ENCODE measurements around the gene F13B.
"Not testable (repeated sequence)": the region's sequence is repeated elsewhere in the genome, so short reads cannot be mapped to it uniquely, and the experiment has no call there.

Gene F13B

DNA sequence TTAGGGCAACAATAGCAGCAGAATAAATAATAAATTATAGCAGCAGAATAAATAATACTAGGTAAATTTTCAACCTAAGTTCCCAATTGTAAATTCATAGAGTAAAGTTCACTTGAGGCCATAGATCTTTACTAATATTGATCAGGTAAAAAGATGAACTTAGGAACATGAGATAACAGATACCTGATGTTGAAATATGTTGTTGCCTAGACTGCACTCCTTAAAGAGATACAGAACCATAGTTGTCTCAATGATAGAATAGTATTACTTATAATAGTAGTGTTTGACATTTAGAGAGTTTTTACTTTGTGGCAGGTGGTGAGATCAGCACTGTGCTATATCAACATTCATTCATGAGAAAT is 378 bp upstream of the F13B start:
- Mint-ChIP-seq H3K9me3 (peaks cover 8% of the 10 kb centered on the region), H3K27me3 (peaks cover 4% of the 10 kb centered on the region), H3K4me3 (no peak overlapping the region), H3K36me3 (peaks cover 3% of the 10 kb centered on the region), H3K4me1 (no peaks in the 10 kb centered on the region), H3K27ac (no peak overlapping the region)

DNA sequence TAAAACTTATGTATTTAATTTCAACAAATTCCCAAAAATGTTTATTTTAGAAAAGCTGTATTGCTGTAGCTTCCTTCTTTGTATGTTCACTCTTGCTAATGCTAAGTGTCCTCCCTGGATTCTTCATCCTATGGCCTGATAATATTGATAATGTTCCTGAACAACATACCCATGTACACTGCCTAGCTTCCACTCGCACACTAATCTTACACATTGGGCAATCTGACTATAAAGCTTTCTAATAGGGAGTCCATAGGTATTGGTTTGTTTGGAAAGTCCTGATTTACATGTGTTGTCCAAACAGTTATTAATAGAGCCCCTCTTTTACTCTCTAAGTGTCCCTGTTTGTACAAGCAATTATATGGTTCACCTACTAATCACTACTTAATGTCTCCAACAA is 783 bp downstream of the F13B start:
- H3K36me3 Mint-ChIP-seq = peaks cover 3% of the 10 kb centered on the region
- H3K9me3 Mint-ChIP-seq = peaks cover 6% of the 10 kb centered on the region
- no peak overlapping the region for H3K4me3 Mint-ChIP-seq
- no peak overlapping the region for H3K27ac Mint-ChIP-seq
- H3K27me3 Mint-ChIP-seq = peaks cover 6% of the 10 kb centered on the region
- H3K4me1 Mint-ChIP-seq = no peaks in the 10 kb centered on the region

GRCh38 chr1:197065559-197065958 is 1.5 kb downstream of the F13B start:
- peaks cover 6% of the 10 kb centered on the region for H3K27me3 Mint-ChIP-seq
- no peaks in the 10 kb centered on the region for H3K4me1 Mint-ChIP-seq
- H3K27ac Mint-ChIP-seq = no peak overlapping the region
- H3K9me3 Mint-ChIP-seq = peaks cover 6% of the 10 kb centered on the region
- no peak overlapping the region for H3K4me3 Mint-ChIP-seq
- peaks cover 3% of the 10 kb centered on the region for H3K36me3 Mint-ChIP-seq

DNA sequence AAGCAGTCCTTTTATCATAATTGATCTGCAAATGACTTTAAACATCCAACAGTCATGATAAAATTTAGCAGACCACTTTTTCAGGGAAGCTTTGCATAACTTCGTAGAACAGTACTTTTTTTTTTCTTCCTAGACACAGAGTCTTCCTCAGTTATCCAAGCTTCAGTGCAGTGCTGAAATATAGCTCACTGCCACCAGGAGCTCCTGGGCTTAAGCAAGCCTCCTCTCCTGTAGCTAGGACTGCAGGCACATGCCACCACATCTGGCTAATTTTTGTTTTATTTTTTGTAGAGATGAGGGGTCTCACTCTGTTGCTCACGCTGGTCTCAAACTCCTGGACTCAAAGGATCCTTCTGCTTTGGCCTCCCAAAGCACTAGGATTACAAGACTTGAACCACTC is 3.8 kb downstream of the F13B start:
- no peak overlapping the region for H3K4me3 Mint-ChIP-seq
- no peaks in the 10 kb centered on the region for H3K4me1 Mint-ChIP-seq
- no peaks in the 10 kb centered on the region for H3K36me3 Mint-ChIP-seq
- H3K27ac Mint-ChIP-seq = no peak overlapping the region
- no peaks in the 10 kb centered on the region for H3K9me3 Mint-ChIP-seq
- H3K27me3 Mint-ChIP-seq = peaks cover 6% of the 10 kb centered on the region

DNA sequence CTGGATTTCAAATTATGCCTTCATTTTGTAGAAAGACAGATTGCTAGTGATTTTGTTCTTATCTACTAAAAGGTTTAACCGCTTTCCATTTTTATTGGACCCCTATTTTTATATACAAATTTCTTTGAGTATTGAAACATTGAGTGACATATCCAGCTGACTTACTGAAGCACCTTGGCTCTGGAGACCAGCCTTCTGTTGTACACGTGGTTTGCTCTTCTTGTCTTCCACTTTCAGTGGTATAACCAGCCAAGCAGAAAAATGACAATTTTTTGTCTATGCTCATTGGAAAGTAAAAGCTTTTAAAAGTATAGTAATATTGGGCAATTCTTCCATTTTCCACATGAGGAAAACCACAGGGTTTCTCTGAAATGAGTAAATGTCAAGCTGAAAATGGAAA is 4.4 kb downstream of the F13B start:
- Mint-ChIP-seq H3K4me3 (no peak overlapping the region), H3K9me3 (no peaks in the 10 kb centered on the region), H3K36me3 (no peaks in the 10 kb centered on the region), H3K4me1 (no peaks in the 10 kb centered on the region), H3K27me3 (peaks cover 6% of the 10 kb centered on the region), H3K27ac (no peak overlapping the region)

- Mint-ChIP-seq H3K27me3 (peaks cover 8% of the 10 kb centered on the region), H3K4me3 (no peak overlapping the region), H3K36me3 (no peaks in the 10 kb centered on the region)
Observed at GRCh38 chr1:197049100-197049499, 18.0 kb downstream of the F13B start.

DNA sequence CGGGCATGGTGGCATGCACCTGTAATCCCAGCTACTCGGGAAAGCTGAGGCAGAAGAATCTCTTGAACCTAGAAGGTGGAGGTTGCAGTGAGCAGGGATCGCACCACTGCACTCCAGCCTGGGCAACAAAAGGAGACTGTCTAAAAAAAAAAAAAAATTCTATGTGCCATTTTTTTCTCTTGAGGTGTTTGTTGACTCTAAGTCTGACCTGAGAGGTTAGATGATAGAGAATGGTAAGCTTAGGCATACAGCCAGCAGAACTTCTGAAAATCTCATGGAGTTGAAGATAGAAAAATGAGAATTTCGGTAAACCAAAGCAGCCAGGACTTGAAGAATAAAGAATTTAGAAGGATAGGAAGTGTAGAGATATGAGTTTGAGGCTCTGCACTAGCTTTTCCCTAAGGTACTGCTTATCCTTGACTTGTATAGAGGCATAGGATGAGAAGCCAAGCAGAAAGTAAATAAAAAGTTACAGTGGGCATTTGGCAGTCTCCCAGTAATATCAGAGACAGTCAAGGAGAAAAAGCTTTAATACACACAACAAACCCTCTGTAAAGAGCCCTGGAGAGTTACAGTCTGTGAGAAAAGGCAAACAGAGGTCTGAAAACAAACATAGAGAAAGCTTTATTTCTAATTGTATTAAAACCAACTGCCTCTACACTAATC is 24.3 kb downstream of the F13B start:
- Mint-ChIP-seq H3K4me3 (no peak overlapping the region), H3K27ac (no peak overlapping the region), H3K4me1 (no peaks in the 10 kb centered on the region), H3K27me3 (peaks cover 13% of the 10 kb centered on the region), H3K9me3 (no peaks in the 10 kb centered on the region), H3K36me3 (no peaks in the 10 kb centered on the region)

More at GRCh38 chr1:197049100-197049499, 18.0 kb downstream of the F13B start:
- Mint-ChIP-seq H3K9me3 (peaks cover 7% of the 10 kb centered on the region), H3K27ac (no peak overlapping the region), H3K4me1 (no peaks in the 10 kb centered on the region)

DNA sequence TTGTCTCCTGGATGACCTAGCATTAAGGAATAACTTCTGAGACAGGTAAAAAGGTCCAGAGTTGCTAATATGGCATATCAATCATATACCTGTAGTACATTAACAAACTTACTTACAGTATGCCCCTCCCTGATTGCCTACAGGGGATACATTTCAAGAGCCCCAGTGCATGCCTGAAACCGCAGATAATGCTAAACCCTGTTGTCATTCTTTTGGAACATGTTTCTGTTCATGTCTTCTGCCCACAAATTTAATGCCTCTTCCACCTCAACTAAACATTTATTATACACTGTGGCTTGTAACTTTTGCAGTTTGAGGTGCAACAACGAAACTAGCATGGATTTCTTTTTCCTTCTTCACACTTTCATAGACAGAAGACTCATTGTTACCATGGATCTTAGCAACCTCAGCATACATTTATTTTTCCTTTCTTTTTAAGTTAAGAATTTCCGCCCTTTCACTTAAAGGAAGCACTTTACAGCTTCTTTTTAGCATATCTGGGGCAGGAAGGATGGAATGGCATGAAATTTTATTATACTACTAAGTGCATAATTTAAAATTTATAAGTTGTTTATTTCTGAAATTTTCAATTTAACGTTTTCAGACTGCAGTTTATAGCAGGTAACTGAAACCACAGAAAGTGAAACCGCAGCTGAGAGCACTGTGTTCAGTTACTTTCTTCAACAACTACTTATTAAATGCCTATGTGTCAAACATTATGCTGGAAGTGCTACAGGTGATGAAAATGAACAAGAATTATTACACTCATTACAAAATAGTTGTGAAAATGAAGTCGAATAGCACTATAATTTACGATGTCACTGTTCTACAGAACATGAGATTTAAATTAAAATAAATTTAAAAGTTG is 25.3 kb downstream of the F13B start:
- Mint-ChIP-seq H3K9me3 (no peaks in the 10 kb centered on the region), H3K27me3 (peaks cover 13% of the 10 kb centered on the region), H3K4me3 (no peak overlapping the region), H3K4me1 (no peaks in the 10 kb centered on the region), H3K36me3 (no peaks in the 10 kb centered on the region), H3K27ac (no peak overlapping the region)

DNA sequence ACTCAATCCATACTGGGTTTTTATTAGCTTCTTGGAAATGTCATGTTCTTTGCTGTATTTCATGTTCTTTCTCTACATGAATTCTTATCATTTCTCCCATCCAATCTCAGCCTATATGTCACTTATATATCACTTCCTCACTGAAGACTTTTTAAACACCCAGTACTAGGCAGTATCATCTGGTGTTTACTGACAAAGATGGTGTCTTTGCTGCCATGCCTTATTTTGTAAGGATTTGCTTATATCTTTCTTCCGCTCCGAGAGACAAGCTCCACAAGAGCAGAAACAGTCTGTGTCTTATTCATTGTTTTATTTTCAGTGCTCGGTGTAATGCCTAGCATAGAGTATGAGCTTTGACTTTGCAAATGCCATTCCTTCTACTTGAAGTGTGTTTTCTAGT is 30.2 kb downstream of the F13B start:
- H3K27me3 Mint-ChIP-seq = peaks cover 5% of the 10 kb centered on the region
- H3K27ac Mint-ChIP-seq = no peak overlapping the region
- no peak overlapping the region for H3K4me3 Mint-ChIP-seq
- no peaks in the 10 kb centered on the region for H3K36me3 Mint-ChIP-seq
- H3K9me3 Mint-ChIP-seq = no peaks in the 10 kb centered on the region
- H3K4me1 Mint-ChIP-seq = no peaks in the 10 kb centered on the region

GRCh38 chr1:197034631-197035339 is 32.3 kb downstream of the F13B start:
- not testable (repeated sequence) for H3K9me3 Mint-ChIP-seq, H3K27me3 Mint-ChIP-seq, H3K4me3 Mint-ChIP-seq, H3K27ac Mint-ChIP-seq, H3K36me3 Mint-ChIP-seq, H3K4me1 Mint-ChIP-seq

- Mint-ChIP-seq H3K9me3 (no peaks in the 10 kb centered on the region), H3K4me1 (no peaks in the 10 kb centered on the region), H3K27me3 (no peaks in the 10 kb centered on the region), H3K4me3 (no peak overlapping the region), H3K36me3 (no peaks in the 10 kb centered on the region), H3K27ac (no peak overlapping the region)
Observed at GRCh38 chr1:197029749-197030148, 37.3 kb downstream of the F13B start.

GRCh38 chr1:197027359-197027758 is 39.7 kb downstream of the F13B start:
- Mint-ChIP-seq H3K4me1 (no peaks in the 10 kb centered on the region), H3K27ac (no peak overlapping the region)

GRCh38 chr1:197024460-197024859 is 42.6 kb downstream of the F13B start:
- Mint-ChIP-seq H3K4me3 (no peak overlapping the region), H3K27ac (no peak overlapping the region), H3K4me1 (no peaks in the 10 kb centered on the region), H3K36me3 (no peaks in the 10 kb centered on the region), H3K9me3 (no peaks in the 10 kb centered on the region), H3K27me3 (no peaks in the 10 kb centered on the region)

More at GRCh38 chr1:197027359-197027758, 39.7 kb downstream of the F13B start:
- Mint-ChIP-seq H3K36me3 (no peaks in the 10 kb centered on the region), H3K9me3 (no peaks in the 10 kb centered on the region), H3K4me3 (no peak overlapping the region), H3K27me3 (no peaks in the 10 kb centered on the region)

- Mint-ChIP-seq H3K36me3 (no peaks in the 10 kb centered on the region), H3K27me3 (no peaks in the 10 kb centered on the region), H3K9me3 (no peaks in the 10 kb centered on the region), H3K27ac (no peak overlapping the region), H3K4me1 (no peaks in the 10 kb centered on the region), H3K4me3 (no peak overlapping the region)
Observed at GRCh38 chr1:197021716-197022115, 45.3 kb downstream of the F13B start.

DNA sequence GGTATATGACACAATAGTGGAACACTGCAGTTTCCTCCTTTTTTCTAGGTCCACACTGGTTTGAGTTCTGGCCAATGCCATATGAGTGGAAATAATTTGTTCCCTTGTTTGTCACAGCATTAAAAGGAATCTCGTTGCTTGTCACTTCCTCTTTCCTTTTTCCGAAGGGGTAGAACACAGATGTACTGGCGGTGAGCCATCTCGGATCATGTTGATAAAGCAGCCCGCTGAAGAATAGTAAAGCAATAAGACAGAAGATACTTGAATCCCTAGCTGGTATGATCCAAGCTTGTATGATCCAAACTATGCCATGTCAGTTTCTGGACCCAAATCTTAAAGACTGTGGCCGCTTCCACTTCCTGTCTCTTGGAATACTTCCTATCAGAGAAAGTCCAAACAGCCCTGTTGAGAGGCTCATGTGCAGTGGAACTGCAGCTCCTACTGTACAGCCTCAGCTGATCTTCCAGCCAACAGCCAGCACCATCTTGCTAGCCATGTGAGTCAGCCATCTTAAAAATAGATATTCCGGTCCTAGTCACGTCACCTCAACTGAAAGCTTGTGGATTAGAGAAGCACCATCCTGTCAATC is 49.4 kb downstream of the F13B start:
- Mint-ChIP-seq H3K27me3 (no peaks in the 10 kb centered on the region), H3K36me3 (no peaks in the 10 kb centered on the region), H3K9me3 (no peaks in the 10 kb centered on the region), H3K4me3 (no peak overlapping the region), H3K4me1 (no peaks in the 10 kb centered on the region), H3K27ac (no peak overlapping the region)

GRCh38 chr1:197016751-197017150 is 50.3 kb downstream of the F13B start:
- H3K36me3 Mint-ChIP-seq = no peaks in the 10 kb centered on the region
- H3K27me3 Mint-ChIP-seq = no peaks in the 10 kb centered on the region
- no peaks in the 10 kb centered on the region for H3K4me1 Mint-ChIP-seq
- no peak overlapping the region for H3K27ac Mint-ChIP-seq
- peaks cover 2% of the 10 kb centered on the region for H3K9me3 Mint-ChIP-seq
- H3K4me3 Mint-ChIP-seq = no peak overlapping the region

All from activated naive CD4-positive, alpha-beta T cell treated with anti-CD3 and anti-CD28 coated beads, Interleukin-2, amount 50 U/mL, for 24 hours (primary cell).